WI38 (cell line): ENCODE data around the gene TSPAN14.
"Not testable (repeated sequence)": the region's sequence is repeated elsewhere in the genome, so short reads cannot be mapped to it uniquely, and the experiment has no call there.

ENCODE experiments used
- H3K4me3 ChIP-seq: 2 replicates; pipeline ENCODE4 v1.5.1; 2011; ENCODE audit warnings: low read depth, mild to moderate bottlenecking, control low read depth, low read length
- CTCF ChIP-seq: IDR thresholded peaks from 2 replicates; pipeline ENCODE4 v1.5.1; 2012; ENCODE audit warnings: low read depth, mild to moderate bottlenecking, control low read depth, low read length

TSPAN14 gene

GRCh38 chr10:80540981-80541750 lies 87.1 kb downstream of the TSPAN14 start:
- TF ChIP-seq CTCF: no peak
- no peak overlapping the region for H3K4me3 ChIP-seq

GRCh38 chr10:80542053-80542452 lies 87.9 kb downstream of the TSPAN14 start:
- no peak for TF ChIP-seq CTCF
- H3K4me3 ChIP-seq: no peak overlapping the region

GRCh38 chr10:80542652-80543318 lies 88.7 kb downstream of the TSPAN14 start:
- TF ChIP-seq CTCF: no peak
- H3K4me3 ChIP-seq: no peak overlapping the region

GRCh38 chr10:80543319-80543672 lies 89.2 kb downstream of the TSPAN14 start:
- not testable (repeated sequence) for H3K4me3 ChIP-seq

GRCh38 chr10:80544316-80544953 lies 90.3 kb downstream of the TSPAN14 start:
- H3K4me3 ChIP-seq: no peak overlapping the region
- TF ChIP-seq CTCF: no peak

- TF ChIP-seq CTCF: no peak
- H3K4me3 ChIP-seq: no peak overlapping the region
Measured at GRCh38 chr10:80545258-80545881, 91.3 kb downstream of the TSPAN14 start.

- TF ChIP-seq CTCF: no peak
- no peak overlapping the region for H3K4me3 ChIP-seq
Measured at GRCh38 chr10:80552151-80552646, 98.1 kb downstream of the TSPAN14 start.
